GM21526 (cell line): ENCODE measurements around the gene COG5.

ENCODE experiments used
- ATAC-seq: cut with Tn5 transposase; IDR thresholded peaks from one replicate; pipeline ENCODE4 v1.9.1; 2021; ENCODE audit warnings: moderate library complexity; ENCODE audit not compliant: unreplicated experiment, low FRiP score

The COG5 gene

GRCh38 chr7:107563775-107564552 lies at the start of gene COG5, which contains the start of gene DUS4L:
COG5 (minus strand) TSS chr7:107563920; CDS start chr7:107563896, 24 bp downstream.
DUS4L (plus strand) TSS chr7:107563971; CDS start chr7:107567071, 3,100 bp downstream.
- peak; percentile 92 for ATAC-seq

GRCh38 chr7:107613439-107613838 lies 49.7 kb upstream of the COG5 start:
- ATAC-seq, result no peak

GRCh38 chr7:107610323-107610722 lies 46.6 kb upstream of the COG5 start:
- no peak for ATAC-seq

GRCh38 chr7:107609811-107610261 lies 46.1 kb upstream of the COG5 start:
- ATAC-seq, result no peak

GRCh38 chr7:107606303-107606702 lies 42.6 kb upstream of the COG5 start:
- ATAC-seq, result no peak

- no peak for ATAC-seq
These were observed 41.6 kb upstream of the COG5 start for GRCh38 chr7:107605218-107605815.

- no peak for ATAC-seq
These were observed 37.1 kb upstream of the COG5 start for GRCh38 chr7:107600816-107601215.

- ATAC-seq, result no peak
These were observed 35.5 kb upstream of the COG5 start for GRCh38 chr7:107599262-107599661.

GRCh38 chr7:107597953-107598352 lies 34.2 kb upstream of the COG5 start:
- ATAC-seq, result no peak

GRCh38 chr7:107597582-107597916 lies 33.8 kb upstream of the COG5 start:
- ATAC-seq, result no peak

- ATAC-seq, result no peak
These were observed 33.3 kb upstream of the COG5 start for GRCh38 chr7:107596881-107597581.

GRCh38 chr7:107594961-107595737 lies 31.4 kb upstream of the COG5 start:
- no peak for ATAC-seq

- ATAC-seq, result no peak
These were observed 29.3 kb upstream of the COG5 start for GRCh38 chr7:107593025-107593410.

GRCh38 chr7:107592361-107593024 lies 28.8 kb upstream of the COG5 start:
- ATAC-seq, result no peak

GRCh38 chr7:107591421-107591820 lies 27.7 kb upstream of the COG5 start:
- no peak for ATAC-seq

- ATAC-seq, result no peak
These were observed 24.9 kb upstream of the COG5 start for GRCh38 chr7:107588529-107589130.

- ATAC-seq, result no peak
These were observed 21.0 kb upstream of the COG5 start for GRCh38 chr7:107584716-107585115.

- ATAC-seq, result no peak
These were observed 19.2 kb upstream of the COG5 start for GRCh38 chr7:107582875-107583274.

- no peak for ATAC-seq
These were observed 17.8 kb upstream of the COG5 start for GRCh38 chr7:107581387-107582013.
